OCI-LY1 (cell line): ENCODE data around the gene E2F8.
A peak's percentile ranks its signal among the peaks of the same experiment; 100 is the strongest.

Experiments
- H2AFZ ChIP-seq: fragments of 200-600 bp; sonication (generic), shearing (Covaris generic); 2 replicates; pipeline ENCODE4 v1.6.0; 2014; ENCODE audit warnings: antibody characterized with exemption, mild to moderate bottlenecking, low read length
- H3F3A ChIP-seq: fragments of 200-600 bp; sonication (generic), shearing (Covaris generic); 2 replicates; pipeline ENCODE4 v1.6.0; 2014; ENCODE audit warnings: mild to moderate bottlenecking, antibody characterized with exemption, low read length, moderate library complexity; ENCODE audit not compliant: insufficient read depth
- H3K27ac ChIP-seq: fragments of 200-600 bp; sonication (generic); 2 replicates; pipeline ENCODE4 v1.5.1; 2014; ENCODE audit warnings: low read length, mixed run types, mild to moderate bottlenecking, low read depth; ENCODE audit not compliant: poor library complexity, severe bottlenecking
- H3K27me3 ChIP-seq: fragments of 200-600 bp; sonication (generic); 2 replicates; pipeline ENCODE4 v1.6.0; 2014; ENCODE audit warnings: antibody characterized with exemption, mild to moderate bottlenecking, low read length, moderate library complexity; ENCODE audit not compliant: insufficient read depth
- H3K36me3 ChIP-seq: fragments of 200-600 bp; sonication (generic); 2 replicates; pipeline ENCODE4 v1.6.1; 2014; ENCODE audit warnings: mild to moderate bottlenecking, antibody characterized with exemption, low read length, moderate library complexity, mixed read lengths; ENCODE audit not compliant: insufficient read depth
- H3K4me1 ChIP-seq: fragments of 200-600 bp; sonication (generic); 2 replicates; pipeline ENCODE4 v1.5.1; 2014; ENCODE audit warnings: mild to moderate bottlenecking, low read length, moderate library complexity; ENCODE audit not compliant: insufficient read depth, severe bottlenecking
- H3K4me2 ChIP-seq: fragments of 200-600 bp; sonication (generic), shearing (Covaris generic); 2 replicates; pipeline ENCODE4 v1.6.1; 2014; ENCODE audit warnings: low read length
- H3K4me3 ChIP-seq: fragments of 200-600 bp; sonication (generic); 2 replicates; pipeline ENCODE4 v1.5.1; 2014; ENCODE audit warnings: low read length, low read depth, mild to moderate bottlenecking, mixed read lengths; ENCODE audit not compliant: poor library complexity, severe bottlenecking
- H3K79me2 ChIP-seq: fragments of 200-600 bp; shearing (Covaris generic); 2 replicates; pipeline ENCODE4 v1.6.1; 2016; ENCODE audit warnings: mixed run types, low read length, mixed read lengths; ENCODE audit not compliant: insufficient read depth
- H3K9ac ChIP-seq: fragments of 200-600 bp; sonication (generic), shearing (Covaris generic); 2 replicates; pipeline ENCODE4 v1.6.1; 2014; ENCODE audit warnings: mild to moderate bottlenecking, low read length, mixed read lengths
- H3K9me2 ChIP-seq: fragments of 200-600 bp; sonication (generic), shearing (Covaris generic); 2 replicates; pipeline ENCODE4 v1.6.1; 2014; ENCODE audit warnings: low read depth, mild to moderate bottlenecking, low read length, mixed read lengths
- H3K9me3 ChIP-seq: fragments of 200-600 bp; shearing (Covaris generic); 2 replicates; pipeline ENCODE4 v1.6.1; 2014; ENCODE audit warnings: low read length, mixed read lengths
- H4K20me1 ChIP-seq: fragments of 200-600 bp; sonication (generic), shearing (Covaris generic); 2 replicates; pipeline ENCODE4 v1.6.0; 2016; ENCODE audit warnings: mild to moderate bottlenecking, low read length; ENCODE audit not compliant: insufficient read depth
- EZH2 ChIP-seq: fragments of 200-600 bp; sonication (generic), shearing (Covaris generic); IDR thresholded peaks from 2 replicates; pipeline ENCODE4 v1.8.0; 2017; ENCODE audit warnings: borderline replicate concordance, mixed run types, mild to moderate bottlenecking, antibody characterized with exemption, low read length, moderate library complexity, mixed read lengths
- TF ChIP-seq, protein P1 (sequence below): fragments of 200-600 bp; sonication (generic), shearing (Covaris generic); IDR thresholded peaks from 2 replicates; pipeline ENCODE4 v1.5.1; 2017; ENCODE audit warnings: mild to moderate bottlenecking, antibody characterized with exemption, low read length, moderate library complexity, mixed read lengths

Gene E2F8

GRCh38 chr11:19241260-19242178, 774 bp upstream of the E2F8 start:
- H3K79me2 ChIP-seq = peaks cover 18% of the 10 kb centered on the region
- peak overlapping the region; percentile 71 for H3K4me3 ChIP-seq
- no peaks in the 10 kb centered on the region for H4K20me1 ChIP-seq
- no peak for TF ChIP-seq EZH2
- TF ChIP-seq, protein P1, sequence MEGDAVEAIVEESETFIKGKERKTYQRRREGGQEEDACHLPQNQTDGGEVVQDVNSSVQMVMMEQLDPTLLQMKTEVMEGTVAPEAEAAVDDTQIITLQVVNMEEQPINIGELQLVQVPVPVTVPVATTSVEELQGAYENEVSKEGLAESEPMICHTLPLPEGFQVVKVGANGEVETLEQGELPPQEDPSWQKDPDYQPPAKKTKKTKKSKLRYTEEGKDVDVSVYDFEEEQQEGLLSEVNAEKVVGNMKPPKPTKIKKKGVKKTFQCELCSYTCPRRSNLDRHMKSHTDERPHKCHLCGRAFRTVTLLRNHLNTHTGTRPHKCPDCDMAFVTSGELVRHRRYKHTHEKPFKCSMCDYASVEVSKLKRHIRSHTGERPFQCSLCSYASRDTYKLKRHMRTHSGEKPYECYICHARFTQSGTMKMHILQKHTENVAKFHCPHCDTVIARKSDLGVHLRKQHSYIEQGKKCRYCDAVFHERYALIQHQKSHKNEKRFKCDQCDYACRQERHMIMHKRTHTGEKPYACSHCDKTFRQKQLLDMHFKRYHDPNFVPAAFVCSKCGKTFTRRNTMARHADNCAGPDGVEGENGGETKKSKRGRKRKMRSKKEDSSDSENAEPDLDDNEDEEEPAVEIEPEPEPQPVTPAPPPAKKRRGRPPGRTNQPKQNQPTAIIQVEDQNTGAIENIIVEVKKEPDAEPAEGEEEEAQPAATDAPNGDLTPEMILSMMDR = no peak
- H3K9me2 ChIP-seq = no peaks in the 10 kb centered on the region
- no peaks in the 10 kb centered on the region for H3K27me3 ChIP-seq
- H3K9ac ChIP-seq = peak overlapping the region; percentile 97
- peak overlapping the region; percentile 88 for H3K4me2 ChIP-seq
- H3K36me3 ChIP-seq = peaks cover 26% of the 10 kb centered on the region
- no peak overlapping the region for H2AFZ ChIP-seq
- peak overlapping the region; percentile 60 for H3K27ac ChIP-seq
- H3K4me1 ChIP-seq = peaks cover 30% of the 10 kb centered on the region
- H3K9me3 ChIP-seq = no peaks in the 10 kb centered on the region
- H3F3A ChIP-seq = no peaks in the 10 kb centered on the region

GRCh38 chr11:19239039-19239438, 1.7 kb downstream of the E2F8 start:
- Histone ChIP-seq H3K36me3 (peaks cover 49% of the 10 kb centered on the region), H3F3A (no peaks in the 10 kb centered on the region), H3K9me3 (no peaks in the 10 kb centered on the region), H3K4me2 (peak overlapping the region; percentile 68), H2AFZ (no peak overlapping the region), H3K4me1 (peaks cover 30% of the 10 kb centered on the region), H3K4me3 (peak overlapping the region; percentile 71), H4K20me1 (no peaks in the 10 kb centered on the region), H3K79me2 (peaks cover 18% of the 10 kb centered on the region), H3K27ac (peak overlapping the region; percentile 3), H3K27me3 (no peaks in the 10 kb centered on the region), H3K9ac (peak overlapping the region; percentile 87), H3K9me2 (no peaks in the 10 kb centered on the region)
- TF ChIP-seq, protein P1 = no peak
- TF ChIP-seq EZH2 = no peak

DNA sequence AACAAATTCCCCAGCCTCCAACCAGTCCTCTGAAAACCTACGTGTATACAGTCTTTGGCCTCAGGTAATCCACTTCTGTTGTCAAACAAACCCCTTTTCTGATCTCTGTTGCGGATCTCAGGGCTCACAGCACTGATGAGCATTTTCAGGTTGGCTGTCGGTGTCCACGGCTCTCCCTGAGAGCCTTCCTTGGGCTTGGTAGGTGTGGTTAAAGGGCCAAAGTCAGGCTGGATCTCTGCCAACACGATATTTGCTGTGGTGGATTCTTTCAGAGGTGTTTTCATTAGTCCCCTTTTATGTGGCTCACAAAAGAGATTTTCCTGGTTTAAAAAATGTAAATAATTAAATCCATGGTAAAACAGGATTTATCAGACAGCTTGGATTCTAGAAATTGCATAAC, 2.9 kb downstream of the E2F8 start:
- Histone ChIP-seq H4K20me1 (no peaks in the 10 kb centered on the region), H3K4me2 (no peak overlapping the region; the same call in 1 of the 2 replicates), H3F3A (no peaks in the 10 kb centered on the region), H3K4me3 (no peak overlapping the region), H3K9me3 (no peaks in the 10 kb centered on the region), H3K9ac (no peak overlapping the region), H3K4me1 (peaks cover 26% of the 10 kb centered on the region), H3K27ac (no peak overlapping the region), H3K79me2 (peaks cover 18% of the 10 kb centered on the region), H3K9me2 (no peaks in the 10 kb centered on the region), H3K27me3 (no peaks in the 10 kb centered on the region), H2AFZ (no peak overlapping the region), H3K36me3 (peaks cover 61% of the 10 kb centered on the region)
- TF ChIP-seq, protein P1 = no peak
- no peak for TF ChIP-seq EZH2
